ENCODE data around the gene HOXA5.

- TF ChIP-seq POLR2A (IDR thresholded peaks at IDR 0.05) = no peak
- TF ChIP-seq CTCF (IDR thresholded peaks at IDR 0.05) = no peak
Measured at GRCh38 chr7:27163288-27164044, 20.0 kb upstream of the HOXA5 start.

Data from heart left ventricle (tissue), 13 donors.